SK-N-MC (cell line): Measurements from ENCODE around the gene RPL41.

Experiments used
- EZH2 ChIP-seq: fragments of 200-600 bp; sonication (generic); IDR thresholded peaks from one replicate; pipeline ENCODE4 v1.6.1; 2017; ENCODE audit warnings: antibody characterized with exemption
- POLR2AphosphoS5 ChIP-seq: IDR thresholded peaks from 2 replicates; pipeline ENCODE4 v1.6.1; 2012; ENCODE audit warnings: mild to moderate bottlenecking, low read depth, low read length, borderline replicate concordance

DNA sequence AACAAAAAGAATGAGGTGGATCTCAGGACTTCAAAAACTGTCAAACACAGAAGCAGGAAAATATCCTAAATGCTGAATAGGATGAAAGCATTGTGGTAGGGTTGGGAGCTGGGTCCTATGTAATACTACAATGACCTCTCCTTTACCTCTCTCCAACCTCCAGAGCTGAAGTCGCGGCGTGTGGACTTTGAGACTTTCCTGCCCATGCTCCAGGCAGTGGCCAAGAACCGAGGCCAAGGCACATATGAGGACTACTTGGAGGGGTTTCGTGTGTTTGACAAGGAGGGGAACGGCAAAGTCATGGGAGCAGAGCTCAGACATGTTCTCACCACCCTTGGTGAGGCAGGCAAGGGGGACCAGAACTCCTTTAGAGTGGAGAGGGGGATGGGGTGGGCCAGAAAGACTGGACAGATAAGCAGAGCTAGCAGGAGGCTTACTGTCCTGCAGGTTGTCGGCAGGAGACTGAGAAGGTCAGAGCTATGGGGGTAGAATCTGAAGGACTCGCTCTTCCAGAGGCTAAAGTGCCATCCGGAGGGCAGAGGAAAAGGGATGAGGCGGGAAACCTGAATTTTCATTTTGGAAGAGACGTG lies 38.9 kb downstream of the RPL41 start:
- TF ChIP-seq POLR2AphosphoS5 = no peak
- no peak for TF ChIP-seq EZH2
